GM19468 (cell line): ENCODE measurements around the gene CREB3.

Experiments
- ATAC-seq: cut with Tn5 transposase; IDR thresholded peaks from one replicate; pipeline ENCODE4 v1.9.1; 2021; ENCODE audit warnings: mild to moderate bottlenecking, moderate library complexity, moderate number of reproducible peaks; ENCODE audit not compliant: unreplicated experiment; ENCODE audit errors: extremely low read depth

The CREB3 gene, protein sequence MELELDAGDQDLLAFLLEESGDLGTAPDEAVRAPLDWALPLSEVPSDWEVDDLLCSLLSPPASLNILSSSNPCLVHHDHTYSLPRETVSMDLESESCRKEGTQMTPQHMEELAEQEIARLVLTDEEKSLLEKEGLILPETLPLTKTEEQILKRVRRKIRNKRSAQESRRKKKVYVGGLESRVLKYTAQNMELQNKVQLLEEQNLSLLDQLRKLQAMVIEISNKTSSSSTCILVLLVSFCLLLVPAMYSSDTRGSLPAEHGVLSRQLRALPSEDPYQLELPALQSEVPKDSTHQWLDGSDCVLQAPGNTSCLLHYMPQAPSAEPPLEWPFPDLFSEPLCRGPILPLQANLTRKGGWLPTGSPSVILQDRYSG

GRCh38 chr9:35732185-35732799 lies at the start of gene CREB3, which contains the start of gene TLN1:
CREB3 (plus strand) TSS chr9:35732666; CDS start chr9:35732773, 107 bp downstream.
TLN1 (minus strand) TSS chr9:35732195; CDS start chr9:35725694, 6,501 bp downstream.
- peak; percentile 76 for ATAC-seq

GRCh38 chr9:35683323-35683722 lies 49.1 kb upstream of the CREB3 start:
- no peak for ATAC-seq

DNA sequence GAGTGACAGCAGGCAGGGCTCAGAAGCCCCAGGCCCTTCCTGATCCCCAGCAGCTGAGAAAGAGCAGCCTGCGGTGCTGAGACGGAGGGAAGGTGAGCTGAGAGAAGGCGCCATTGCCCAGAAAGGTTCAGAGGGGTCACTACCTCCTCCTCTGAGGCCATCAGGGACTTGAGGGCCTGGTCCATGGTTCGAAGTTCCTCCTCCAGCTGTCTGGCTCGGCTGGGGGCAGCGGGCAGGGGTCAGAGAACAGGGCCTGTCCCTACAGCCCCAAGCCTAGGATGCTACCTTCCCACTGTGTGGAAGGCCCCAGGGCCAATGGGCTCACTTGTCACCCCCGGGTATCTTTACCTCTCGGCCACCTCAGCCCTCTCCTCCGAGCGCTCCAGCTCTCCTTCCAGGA lies 47.5 kb upstream of the CREB3 start:
- no peak for ATAC-seq

GRCh38 chr9:35685506-35685905 lies 47.0 kb upstream of the CREB3 start:
- no peak for ATAC-seq

- ATAC-seq, result peak; percentile 53
Measured at GRCh38 chr9:35686222-35687203, 46.0 kb upstream of the CREB3 start.

DNA sequence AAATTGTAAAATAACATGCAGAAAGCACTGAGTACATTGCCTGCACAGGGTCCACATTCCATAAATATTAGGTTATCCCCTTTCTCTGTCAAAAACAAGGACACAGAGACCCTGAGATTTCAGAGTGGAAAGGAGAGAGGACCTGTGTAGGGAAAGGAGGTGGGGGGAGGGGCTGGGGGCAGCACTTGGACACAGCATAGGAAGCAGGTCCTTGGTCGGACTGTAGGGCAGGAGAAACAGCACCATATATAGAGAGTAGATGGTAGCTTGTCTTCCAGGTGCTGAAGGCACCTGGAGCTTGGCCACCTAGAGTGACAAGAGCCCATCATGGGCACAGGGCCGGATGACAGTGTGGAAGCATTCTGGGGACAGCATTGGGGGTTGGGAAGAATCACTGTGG lies 45.2 kb upstream of the CREB3 start:
- no peak for ATAC-seq

- ATAC-seq, result no peak
Measured at GRCh38 chr9:35687972-35688557, 44.4 kb upstream of the CREB3 start.

DNA sequence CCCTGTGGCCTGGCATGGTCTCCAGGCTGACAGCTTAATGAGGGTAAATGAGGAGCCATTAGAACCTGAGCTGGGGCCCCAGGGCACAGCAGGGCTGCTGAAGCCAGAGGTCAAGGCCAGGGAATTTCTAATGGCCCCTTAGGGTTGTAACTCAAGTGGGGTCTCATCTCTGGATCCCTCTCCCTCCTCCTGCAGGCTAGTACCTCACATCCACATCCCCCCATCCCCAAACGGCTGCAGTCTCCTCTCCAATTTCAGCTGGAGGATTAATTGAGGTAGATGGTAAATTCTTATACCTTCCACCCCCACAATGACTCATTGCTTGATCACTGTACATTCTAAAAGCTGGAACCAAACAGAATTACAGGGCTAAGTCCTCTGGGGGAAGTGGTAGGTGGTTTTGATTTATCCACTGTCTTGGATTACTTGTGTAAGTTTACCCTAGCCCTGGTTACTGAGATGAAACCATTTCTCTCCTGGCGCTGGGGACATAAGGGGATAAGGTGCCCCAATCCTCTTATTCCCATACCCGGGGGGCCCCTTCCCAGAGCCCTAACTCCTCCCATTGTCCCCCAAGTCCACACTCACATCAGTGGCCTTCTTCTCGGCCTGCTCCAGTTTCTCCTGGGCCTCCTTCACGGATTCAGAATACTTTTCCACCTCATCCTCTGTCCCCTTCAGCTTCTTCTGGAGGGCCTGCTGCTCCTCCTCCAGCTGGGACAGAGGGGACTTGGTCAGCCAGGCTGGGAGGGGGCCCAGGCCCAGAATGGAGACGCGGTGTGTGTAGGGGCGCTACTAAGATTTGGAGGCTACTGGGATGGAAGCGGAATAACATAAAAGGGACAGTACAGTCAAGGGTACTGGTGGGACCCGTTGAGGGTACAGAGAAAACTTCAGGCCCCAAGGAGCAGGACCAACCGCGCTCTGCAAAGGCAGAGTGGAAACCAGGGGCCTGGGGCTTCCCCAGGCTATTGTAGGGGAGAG lies 43.6 kb upstream of the CREB3 start:
- ATAC-seq, result no peak

- ATAC-seq, result no peak
Measured at GRCh38 chr9:35689542-35690293, 42.7 kb upstream of the CREB3 start, which contains the start of gene TPM2. TPM2 (minus strand) TSS chr9:35689925; CDS start chr9:35689817, 108 bp downstream.

- ATAC-seq, result no peak
Measured at GRCh38 chr9:35690294-35690613, 42.2 kb upstream of the CREB3 start.

DNA sequence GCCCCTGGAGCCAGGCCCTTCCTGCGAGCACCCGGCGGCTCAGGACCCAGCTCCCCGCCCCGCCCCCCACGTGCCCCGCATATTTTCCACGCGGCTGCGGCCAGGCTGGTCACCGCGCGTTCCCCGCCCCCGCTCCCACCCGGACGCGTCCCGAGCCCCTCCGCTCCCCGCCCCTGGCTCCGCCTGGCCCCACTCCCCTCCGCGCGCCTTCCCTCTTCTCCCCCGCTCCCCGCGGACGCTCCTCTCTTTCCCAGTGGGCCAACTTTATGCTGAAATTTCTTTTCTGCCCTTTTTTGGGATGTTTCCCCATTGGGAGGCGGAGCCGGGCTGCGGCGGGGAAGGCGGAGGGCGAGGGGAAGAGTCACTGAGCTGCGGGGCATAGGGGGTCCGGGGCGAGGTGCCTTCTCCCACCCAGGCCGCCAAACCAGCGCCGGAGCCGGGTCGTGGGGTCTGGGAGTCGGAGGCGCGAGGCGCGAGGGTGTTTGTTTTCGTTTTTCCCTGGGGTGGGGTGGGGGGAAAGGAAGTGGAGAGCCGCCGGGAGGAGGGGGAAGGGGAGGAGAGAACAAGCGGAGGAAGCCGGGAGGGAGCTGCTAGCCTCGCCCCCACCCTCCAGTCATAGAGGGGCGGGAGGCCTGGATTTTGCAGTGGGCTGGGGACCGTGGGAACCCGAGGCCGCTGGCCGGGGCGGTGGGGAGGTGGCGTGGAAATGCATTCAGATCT lies 41.7 kb upstream of the CREB3 start:
- ATAC-seq, result no peak

DNA sequence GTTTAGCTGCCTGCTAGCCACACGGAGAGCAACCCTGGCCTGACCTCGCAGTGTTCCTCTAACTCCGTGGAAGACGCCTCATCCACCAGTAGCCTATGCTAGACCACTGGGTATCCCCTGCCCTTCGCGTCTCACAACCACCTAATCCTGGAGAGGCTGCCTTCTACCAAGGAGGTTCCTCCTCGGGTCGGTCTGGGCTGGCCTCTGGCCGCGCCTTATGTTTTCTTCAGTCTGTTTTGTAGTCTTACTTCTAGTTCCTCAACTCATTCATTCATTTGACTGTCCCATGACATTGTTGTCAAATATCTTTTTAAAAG lies 41.2 kb upstream of the CREB3 start:
- ATAC-seq, result no peak

- no peak for ATAC-seq
Measured at GRCh38 chr9:35691757-35692301, 40.6 kb upstream of the CREB3 start.

- ATAC-seq, result no peak
Measured at GRCh38 chr9:35695943-35696401, 36.5 kb upstream of the CREB3 start.

DNA sequence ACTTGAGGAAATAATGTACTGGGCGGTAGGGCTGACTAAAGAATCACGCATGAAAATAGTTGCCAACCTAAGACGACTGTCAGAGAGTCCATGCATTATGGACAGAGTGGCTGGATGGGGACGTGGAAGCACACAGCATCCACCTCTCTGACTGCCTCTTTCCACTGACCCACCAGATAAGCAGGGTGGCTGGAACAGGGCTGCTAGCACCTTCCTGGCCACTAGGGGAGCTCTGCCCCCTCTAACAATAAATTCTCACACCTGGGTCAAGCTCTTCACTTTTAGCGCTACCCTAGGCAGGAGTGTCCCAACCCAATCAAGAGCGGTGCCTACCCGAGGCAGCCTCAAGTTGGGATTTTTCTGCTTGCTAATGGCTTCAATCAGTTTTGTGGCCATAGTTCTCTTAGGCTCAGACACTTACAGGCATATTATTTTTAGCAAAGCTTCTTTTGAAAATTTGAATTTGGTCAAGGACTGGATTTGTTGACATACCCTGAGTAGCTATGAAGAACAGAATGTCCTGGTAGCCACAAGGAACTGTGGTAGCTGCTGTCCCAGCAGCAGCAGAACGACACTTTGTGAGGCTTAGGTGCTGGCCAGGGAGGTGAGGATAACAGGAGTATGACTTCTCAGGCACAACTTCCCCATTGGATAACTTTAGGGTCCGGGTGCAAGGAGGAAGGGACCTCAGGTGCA lies 35.8 kb upstream of the CREB3 start:
- ATAC-seq, result no peak

DNA sequence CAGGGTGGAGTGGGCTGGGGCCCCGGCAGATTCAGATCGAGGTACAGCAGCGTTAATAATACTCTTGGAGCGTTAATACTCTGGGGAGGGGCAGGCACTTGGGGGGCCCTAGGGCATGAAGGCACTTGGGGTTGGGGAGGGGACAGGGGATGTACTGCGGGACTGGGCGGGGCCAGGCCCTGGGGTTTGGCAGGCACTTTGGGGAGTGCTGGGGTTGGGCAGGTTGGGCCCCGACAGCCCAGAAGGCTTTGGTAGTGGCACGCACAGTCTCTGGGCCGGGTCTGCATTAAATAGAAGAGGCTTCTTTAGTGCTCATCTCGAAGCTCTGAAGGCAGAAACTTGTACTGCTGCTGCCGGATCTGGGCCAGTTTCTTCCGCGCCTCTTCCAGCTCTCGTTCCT lies 35.0 kb upstream of the CREB3 start:
- ATAC-seq, result no peak

DNA sequence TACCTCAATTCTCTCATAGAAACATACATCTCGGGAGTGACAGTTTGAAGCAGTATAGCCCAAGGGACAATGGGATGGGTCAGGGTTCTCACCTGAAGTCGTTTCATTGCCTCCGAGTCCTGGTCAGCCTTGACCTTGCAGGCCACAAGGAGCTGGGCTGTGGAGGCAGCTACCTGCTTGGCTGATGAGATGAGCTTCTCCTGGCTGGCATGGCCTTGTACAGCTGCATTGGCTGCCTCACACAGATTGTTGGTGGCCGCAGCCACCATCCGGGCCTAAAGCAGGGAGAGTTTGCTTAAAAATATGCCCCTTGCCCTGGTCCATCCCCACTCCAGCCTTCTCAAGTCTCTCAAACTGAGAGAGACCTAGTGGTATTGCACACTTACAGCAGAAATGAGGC lies 34.2 kb upstream of the CREB3 start:
- no peak for ATAC-seq
